GM20000 (cell line): Measurements from ENCODE around the gene FLOT1.

Source experiments
- DNase-seq: peaks from one replicate; pipeline ENCODE4 v3.0.0; 2012; ENCODE audit warnings: low spot score
- CTCF ChIP-seq: IDR thresholded peaks from 2 replicates; pipeline ENCODE4 v1.5.1; 2012; ENCODE audit warnings: mild to moderate bottlenecking, control low read depth; ENCODE audit errors: extremely low read depth, missing control alignments

Gene FLOT1

GRCh38 chr6:30774701-30775100 lies 32.2 kb upstream of the FLOT1 start:
- TF ChIP-seq CTCF, result no peak
- DNase-seq, result no peak

GRCh38 chr6:30770592-30770991 lies 28.1 kb upstream of the FLOT1 start:
- no peak for TF ChIP-seq CTCF
- no peak for DNase-seq

GRCh38 chr6:30769853-30770524 lies 27.5 kb upstream of the FLOT1 start:
- no peak for TF ChIP-seq CTCF
- no peak for DNase-seq

GRCh38 chr6:30769088-30769852 lies 26.8 kb upstream of the FLOT1 start:
- no peak for DNase-seq
- TF ChIP-seq CTCF, result no peak

- no peak for DNase-seq
- no peak for TF ChIP-seq CTCF
Measured at GRCh38 chr6:30768634-30769087, 26.2 kb upstream of the FLOT1 start.

- no peak for TF ChIP-seq CTCF
- DNase-seq, result no peak
Measured at GRCh38 chr6:30767944-30768301, 25.4 kb upstream of the FLOT1 start.

GRCh38 chr6:30767158-30767943 lies 24.9 kb upstream of the FLOT1 start:
- TF ChIP-seq CTCF, result no peak
- peak; percentile 70 for DNase-seq
